HG03060 (cell line): ENCODE results near the gene PROCA1.
"Not testable (repeated sequence)": the region's sequence is repeated elsewhere in the genome, so short reads cannot be mapped to it uniquely, and the experiment has no call there.

Source experiments
- ATAC-seq: cut with Tn5 transposase; IDR thresholded peaks from one replicate; pipeline ENCODE4 v1.9.1; 2021; ENCODE audit warnings: low read depth, moderate number of reproducible peaks; ENCODE audit not compliant: unreplicated experiment

PROCA1 gene

DNA sequence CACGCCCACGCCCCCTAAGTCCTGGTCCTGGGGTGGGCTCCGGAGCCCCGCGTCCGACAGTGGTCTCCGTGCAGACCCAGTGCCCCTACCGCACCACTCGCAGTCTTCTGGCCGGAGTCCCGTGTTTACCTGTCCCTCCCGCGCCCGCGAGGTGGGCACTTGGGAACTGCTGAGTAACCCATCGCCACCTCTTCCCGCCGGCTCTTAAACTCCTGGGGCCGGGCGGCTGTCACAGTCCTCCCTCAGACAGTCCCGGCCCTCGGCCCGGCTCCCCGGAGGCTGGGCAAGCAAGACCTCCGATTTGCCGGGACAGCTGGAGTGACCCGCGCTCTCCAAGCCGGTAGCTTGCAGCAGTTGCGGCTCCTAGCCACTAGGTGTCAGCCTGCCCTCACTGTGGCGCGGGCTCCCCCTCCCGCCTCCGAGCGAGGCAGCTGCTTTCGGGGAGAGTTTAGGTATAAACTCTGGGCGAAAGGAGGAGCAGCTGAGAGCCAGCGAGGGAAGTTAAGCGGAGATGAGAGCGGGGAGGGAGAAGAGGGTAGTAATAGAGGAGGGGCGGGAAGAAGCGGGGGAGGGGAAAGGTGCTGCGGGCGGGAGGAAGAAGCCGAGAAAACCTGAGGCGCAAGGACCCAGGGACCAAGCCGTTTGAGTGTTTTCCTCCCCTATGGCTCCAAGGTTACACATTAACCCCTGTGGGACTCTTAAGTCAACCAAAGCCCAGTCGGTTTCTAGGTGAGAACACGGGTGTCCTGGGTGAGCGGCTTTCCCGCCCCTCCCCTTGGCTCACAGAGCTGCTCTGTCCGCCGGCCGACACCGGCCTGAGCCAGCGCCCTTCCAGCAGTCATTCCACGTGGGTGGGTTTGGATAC lies 15.2 kb upstream of the PROCA1 start:
- ATAC-seq = peak; percentile 26

- no peak for ATAC-seq
Observed at GRCh38 chr17:28726226-28726626, 14.5 kb upstream of the PROCA1 start, which contains the start of gene TLCD1. Gene TLCD1, minus strand, starts transcription at chr17:28726233. Its CDS starts 136 bp downstream, at chr17:28726097.

GRCh38 chr17:28725660-28726225 lies 14.1 kb upstream of the PROCA1 start:
- ATAC-seq = no peak

GRCh38 chr17:28725166-28725659 lies 13.5 kb upstream of the PROCA1 start:
- ATAC-seq = no peak

DNA sequence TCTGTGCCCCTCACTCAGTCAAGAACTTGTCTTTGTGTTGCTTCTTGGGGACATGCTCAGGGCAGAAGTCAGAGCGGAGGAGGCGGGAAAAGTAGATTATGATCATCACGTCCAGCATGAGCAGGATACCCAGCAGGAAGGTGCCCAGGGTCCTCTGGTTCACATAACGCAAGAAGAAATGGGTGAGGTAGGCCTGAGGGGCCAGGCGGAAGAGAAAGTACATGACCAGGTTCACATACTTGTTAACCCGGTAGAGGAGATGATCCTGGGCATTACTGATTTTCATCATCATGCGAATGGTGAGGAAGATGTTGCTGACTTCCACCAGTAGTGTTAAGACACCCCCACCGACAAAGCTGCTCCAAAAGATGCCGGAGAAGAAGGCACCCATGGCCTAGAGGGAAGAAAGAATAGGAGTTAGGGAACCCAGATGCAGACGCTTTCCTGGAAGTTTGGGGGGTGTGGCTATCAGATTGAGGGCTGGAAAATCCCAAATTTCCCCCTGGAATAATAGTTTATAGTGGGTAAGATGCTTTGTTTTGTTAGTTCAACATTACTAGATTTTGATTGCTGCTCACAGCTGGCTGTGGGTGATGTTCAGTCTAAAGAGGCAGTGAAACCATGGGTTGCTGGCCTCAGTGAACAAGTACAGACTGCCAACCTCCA lies 12.9 kb upstream of the PROCA1 start:
- ATAC-seq = no peak

- ATAC-seq = not testable (repeated sequence)
Observed at GRCh38 chr17:28723836-28724499, 12.3 kb upstream of the PROCA1 start.

DNA sequence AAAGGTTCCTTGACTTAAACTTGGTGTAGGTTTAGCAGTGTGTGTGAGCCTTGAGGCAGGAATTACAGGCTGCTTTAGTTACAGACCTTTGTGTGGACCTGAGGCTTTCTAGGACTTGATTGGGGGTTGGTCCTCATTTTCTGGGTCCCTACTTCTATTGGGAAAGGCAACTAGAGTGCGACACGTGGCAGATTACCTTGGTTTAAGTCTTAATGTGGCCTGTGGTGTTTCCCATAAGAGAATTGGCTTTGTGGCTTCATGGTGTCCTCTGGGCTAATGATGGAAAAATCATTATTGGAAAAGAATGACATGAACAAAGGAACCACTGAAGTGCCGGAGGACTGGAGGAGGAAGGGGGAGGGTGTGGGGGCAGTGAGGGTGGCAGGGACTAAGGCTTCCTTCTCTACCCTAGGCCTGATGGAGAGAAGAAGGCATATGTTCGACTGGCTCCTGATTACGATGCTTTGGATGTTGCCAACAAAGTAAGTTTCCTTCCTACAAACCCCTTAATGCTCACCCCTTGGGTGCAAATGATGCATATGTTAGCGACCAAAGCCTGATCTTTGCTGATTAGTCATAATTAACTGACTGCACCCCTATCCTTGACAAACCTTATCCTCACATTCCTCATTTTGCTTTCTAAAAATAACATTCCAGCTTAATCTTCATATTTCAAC lies 11.6 kb upstream of the PROCA1 start:
- no peak for ATAC-seq

- no peak for ATAC-seq
Observed at GRCh38 chr17:28722417-28723158, 10.9 kb upstream of the PROCA1 start.

GRCh38 chr17:28720997-28721329 lies 9.3 kb upstream of the PROCA1 start:
- ATAC-seq = not testable (repeated sequence)

GRCh38 chr17:28720247-28720996 lies 8.7 kb upstream of the PROCA1 start:
- no peak for ATAC-seq

DNA sequence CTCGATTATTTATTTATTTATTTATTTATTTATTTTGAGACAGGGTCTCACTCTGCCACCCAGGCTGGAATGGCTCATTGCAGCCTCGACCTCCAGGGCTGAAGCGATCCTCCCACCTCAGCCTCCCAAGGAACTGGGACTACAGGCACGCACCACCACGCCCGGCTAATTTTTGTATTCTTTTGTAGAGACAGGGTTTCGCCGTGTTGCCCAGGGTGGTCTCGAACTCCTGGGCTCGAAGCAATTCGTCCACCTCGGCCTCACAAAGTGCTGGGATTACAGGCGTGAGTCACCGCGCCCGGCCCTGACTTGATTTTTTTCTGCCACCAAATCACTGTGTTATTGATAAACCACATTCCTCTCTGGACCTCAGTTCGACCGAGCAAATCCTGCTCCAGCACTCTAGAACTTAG lies 7.3 kb upstream of the PROCA1 start:
- no peak for ATAC-seq

DNA sequence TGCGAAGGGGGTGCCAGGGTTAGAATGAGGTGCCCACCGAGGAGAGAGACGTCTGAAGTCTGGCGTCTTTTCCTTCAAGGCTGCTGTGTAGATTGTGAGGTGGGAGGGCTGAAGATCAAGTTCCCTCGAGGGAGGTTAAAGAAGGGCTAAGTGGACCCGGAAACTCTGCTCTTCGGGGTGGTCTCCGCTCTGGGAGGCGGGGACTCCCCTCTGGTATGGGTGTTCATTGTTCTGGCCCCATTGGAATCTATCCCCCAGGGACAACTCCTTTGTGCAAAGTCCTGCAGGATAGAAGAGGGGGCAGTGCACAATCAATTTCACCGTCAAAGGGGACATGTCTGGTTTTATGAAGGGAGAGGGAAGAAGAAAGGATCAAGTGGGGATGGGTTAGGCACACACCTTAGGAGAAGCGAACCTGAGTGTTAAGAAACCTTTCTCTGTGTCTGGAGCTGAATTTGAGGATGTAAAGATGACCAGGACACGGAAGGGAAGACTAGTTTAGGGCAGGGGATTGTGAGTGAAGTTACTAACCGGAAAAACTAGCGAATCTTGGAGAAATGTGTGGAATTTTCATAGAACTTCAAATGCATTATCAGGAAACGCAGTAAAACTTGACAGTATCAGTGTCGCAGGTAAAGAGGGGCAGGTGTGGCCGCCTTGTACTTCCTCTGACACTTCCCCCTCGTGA lies 6.8 kb upstream of the PROCA1 start:
- ATAC-seq = no peak

DNA sequence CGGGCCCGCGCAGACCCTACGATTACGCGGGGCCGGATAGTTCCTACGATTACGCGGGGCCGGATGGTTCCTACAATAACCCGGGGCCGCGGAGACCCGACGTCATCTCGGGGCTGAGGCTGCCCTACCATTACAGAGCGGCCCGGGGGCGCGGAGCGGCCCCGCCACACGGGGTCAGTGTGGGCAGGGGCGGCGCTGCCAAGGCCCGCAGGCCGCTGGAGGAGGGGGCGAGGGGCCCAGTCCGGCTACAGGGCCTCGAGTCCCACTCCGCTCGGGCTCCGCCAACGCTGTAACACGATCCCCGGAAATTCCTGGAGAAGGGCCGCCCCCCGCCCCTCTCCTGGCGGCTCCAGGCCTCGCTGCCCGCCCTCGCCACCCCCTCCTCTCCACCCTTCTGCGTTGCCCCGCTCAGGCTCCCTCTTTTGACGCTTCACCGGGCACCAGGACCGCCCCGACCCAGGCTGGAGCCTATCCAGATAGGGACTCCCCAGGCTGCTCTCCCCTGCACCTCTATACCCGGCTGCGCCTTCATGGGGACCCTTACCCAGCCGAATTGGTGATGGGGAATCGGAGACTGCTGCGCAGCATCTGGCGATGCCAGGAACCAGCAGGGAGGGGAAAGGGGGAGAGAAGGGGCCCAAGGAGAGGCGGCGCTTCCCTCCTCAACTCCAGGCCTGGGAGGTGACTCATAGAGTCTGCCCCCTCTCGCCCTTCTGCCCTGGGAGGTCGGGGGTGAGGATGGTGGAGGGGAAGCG lies 6.1 kb upstream of the PROCA1 start, which contains the start of gene RAB34:
Gene RAB34 (minus strand): TSS at position 291 of the 755 bp plus-strand sequence. CDS start 602 bp downstream, outside the sequence.
- ATAC-seq = no peak

GRCh38 chr17:28716740-28717577 lies 5.3 kb upstream of the PROCA1 start:
- no peak for ATAC-seq

DNA sequence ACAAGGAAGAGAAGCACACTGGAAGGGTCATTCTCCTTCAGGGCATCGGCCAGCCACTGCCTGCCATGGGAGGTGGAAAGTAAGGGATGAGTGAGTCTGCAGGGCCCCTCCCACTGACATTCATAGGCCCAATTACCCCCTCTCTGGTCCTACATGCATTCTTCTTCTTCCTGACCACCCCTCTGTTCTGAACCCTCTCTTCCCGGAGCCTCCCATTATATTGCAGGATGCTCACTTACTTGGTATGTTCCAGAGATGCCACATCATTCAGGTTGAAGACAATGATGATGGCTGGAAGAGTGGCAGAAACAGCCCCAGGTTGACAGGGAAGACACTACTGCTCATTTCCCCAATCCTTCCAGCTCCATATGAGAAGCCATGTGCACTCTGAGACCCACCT lies 3.5 kb upstream of the PROCA1 start:
- no peak for ATAC-seq

DNA sequence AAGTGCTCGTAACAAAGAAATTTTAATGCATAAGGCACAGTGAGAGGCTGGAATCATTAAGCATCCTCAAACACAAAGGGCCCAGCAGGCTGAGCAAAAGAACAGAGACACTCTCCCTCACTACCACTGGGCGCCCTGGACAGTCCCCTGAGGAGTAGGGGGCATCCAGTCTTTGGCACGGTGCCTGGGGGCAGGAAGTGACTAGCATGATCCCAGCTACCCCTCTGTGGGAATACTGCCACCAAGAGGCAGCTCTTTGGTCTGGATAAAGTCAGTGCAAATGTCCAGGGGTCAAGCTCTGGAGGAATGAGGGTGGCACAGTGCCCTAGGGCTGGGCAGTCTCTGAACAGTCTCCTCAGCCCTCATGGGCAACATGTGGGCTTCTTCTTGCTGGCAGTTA lies 2.6 kb upstream of the PROCA1 start:
- no peak for ATAC-seq
